HEK293 (cell line): Measurements from ENCODE around the gene MBD4.

Source experiments
- GFI1B ChIP-seq: fragments of 450-650 bp; formaldehyde crosslinking; IDR thresholded peaks from 2 replicates; pipeline ENCODE4 v1.5.1; 2016; ENCODE audit warnings: missing biosample characterization, missing genetic modification characterization
- HOXC10 ChIP-seq: sonication (generic); formaldehyde crosslinking; IDR thresholded peaks from 2 replicates; pipeline ENCODE4 v1.8.1; 2023; ENCODE audit warnings: mild to moderate bottlenecking, missing genetic modification reagents
- HOXD13 ChIP-seq: sonication (generic); formaldehyde crosslinking; IDR thresholded peaks from 2 replicates; pipeline ENCODE4 v1.8.0; 2022; ENCODE audit warnings: missing genetic modification reagents, borderline replicate concordance
- RBAK ChIP-seq: fragments of 450-650 bp; formaldehyde crosslinking; IDR thresholded peaks from 2 replicates; pipeline ENCODE4 v1.5.1; 2016; ENCODE audit warnings: missing biosample characterization, missing genetic modification characterization
- SCRT1 ChIP-seq: fragments of 450-650 bp; formaldehyde crosslinking; IDR thresholded peaks from 2 replicates; pipeline ENCODE4 v1.5.1; 2016; ENCODE audit warnings: missing biosample characterization, missing genetic modification characterization, borderline replicate concordance
- SCRT2 ChIP-seq: fragments of 450-650 bp; formaldehyde crosslinking; IDR thresholded peaks from 2 replicates; pipeline ENCODE4 v1.5.1; 2016; ENCODE audit warnings: missing biosample characterization, missing genetic modification characterization
- WT1 ChIP-seq: fragments of 450-650 bp; formaldehyde crosslinking; IDR thresholded peaks from 2 replicates; pipeline ENCODE4 v1.5.1; 2016; ENCODE audit warnings: missing biosample characterization, missing genetic modification characterization
- ZFP69B ChIP-seq: fragments of 450-650 bp; formaldehyde crosslinking; IDR thresholded peaks from 2 replicates; pipeline ENCODE4 v1.5.1; 2016; ENCODE audit warnings: missing biosample characterization, missing genetic modification characterization
- ZNF114 ChIP-seq: fragments of 450-650 bp; formaldehyde crosslinking; IDR thresholded peaks from 2 replicates; pipeline ENCODE4 v1.5.0; 2017; ENCODE audit warnings: missing biosample characterization, missing genetic modification characterization
- ZNF16 ChIP-seq: fragments of 450-650 bp; formaldehyde crosslinking; IDR thresholded peaks from 2 replicates; pipeline ENCODE4 v1.5.1; 2016; ENCODE audit warnings: low read depth, missing biosample characterization, missing genetic modification characterization
- ZNF202 ChIP-seq: fragments of 450-650 bp; formaldehyde crosslinking; IDR thresholded peaks from 2 replicates; pipeline ENCODE4 v1.5.1; 2016; ENCODE audit warnings: missing biosample characterization, missing genetic modification characterization, borderline replicate concordance
- ZNF221 ChIP-seq: fragments of 450-650 bp; formaldehyde crosslinking; IDR thresholded peaks from 2 replicates; pipeline ENCODE4 v1.5.1; 2017; ENCODE audit warnings: missing biosample characterization, missing genetic modification characterization, borderline replicate concordance
- ZNF23 ChIP-seq: fragments of 450-650 bp; formaldehyde crosslinking; IDR thresholded peaks from 2 replicates; pipeline ENCODE4 v1.5.1; 2016; ENCODE audit warnings: missing biosample characterization, missing genetic modification characterization, borderline replicate concordance
- ZNF266 ChIP-seq: fragments of 450-650 bp; formaldehyde crosslinking; IDR thresholded peaks from 2 replicates; pipeline ENCODE4 v1.5.1; 2016; ENCODE audit warnings: missing biosample characterization, missing genetic modification characterization, low read depth
- ZNF292 ChIP-seq: fragments of 450-650 bp; formaldehyde crosslinking; IDR thresholded peaks from 2 replicates; pipeline ENCODE4 v1.5.1; 2016; ENCODE audit warnings: low read depth, missing biosample characterization, missing genetic modification characterization, borderline replicate concordance
- ZNF335 ChIP-seq: fragments of 450-650 bp; formaldehyde crosslinking; conservative IDR thresholded peaks from 2 replicates; pipeline ENCODE4 v1.5.1; 2016; ENCODE audit warnings: missing biosample characterization, missing genetic modification characterization
- ZNF354C ChIP-seq: fragments of 450-650 bp; formaldehyde crosslinking; IDR thresholded peaks from 2 replicates; pipeline ENCODE4 v1.5.1; 2016; ENCODE audit warnings: missing biosample characterization, missing genetic modification characterization, low read depth, borderline replicate concordance
- ZNF366 ChIP-seq: fragments of 450-650 bp; formaldehyde crosslinking; conservative IDR thresholded peaks from 2 replicates; pipeline ENCODE4 v1.5.1; 2016; ENCODE audit warnings: missing biosample characterization, missing genetic modification characterization
- ZNF473 ChIP-seq: fragments of 450-650 bp; formaldehyde crosslinking; IDR thresholded peaks from 2 replicates; pipeline ENCODE4 v1.5.1; 2017; ENCODE audit warnings: missing biosample characterization, missing genetic modification characterization
- ZNF48 ChIP-seq: fragments of 450-650 bp; formaldehyde crosslinking; IDR thresholded peaks from 2 replicates; pipeline ENCODE4 v1.5.1; 2016; ENCODE audit warnings: missing biosample characterization, missing genetic modification characterization
- ZNF501 ChIP-seq: fragments of 450-650 bp; formaldehyde crosslinking; IDR thresholded peaks from 2 replicates; pipeline ENCODE4 v1.5.1; 2016; ENCODE audit warnings: missing biosample characterization, missing genetic modification characterization
- ZNF544 ChIP-seq: fragments of 450-650 bp; formaldehyde crosslinking; IDR thresholded peaks from 2 replicates; pipeline ENCODE4 v1.5.0; 2017; ENCODE audit warnings: missing biosample characterization, missing genetic modification characterization
- ZNF585B ChIP-seq: fragments of 450-650 bp; formaldehyde crosslinking; IDR thresholded peaks from 2 replicates; pipeline ENCODE4 v1.5.1; 2016; ENCODE audit warnings: missing biosample characterization, missing genetic modification characterization
- ZNF677 ChIP-seq: fragments of 450-650 bp; IDR thresholded peaks from 2 replicates; pipeline ENCODE4 v1.5.0; 2018; ENCODE audit warnings: missing biosample characterization, mild to moderate bottlenecking, missing genetic modification characterization, moderate library complexity
- ZNF830 ChIP-seq: fragments of 450-650 bp; IDR thresholded peaks from 2 replicates; pipeline ENCODE4 v1.5.0; 2018; ENCODE audit warnings: missing biosample characterization, missing genetic modification characterization, low read depth, mild to moderate bottlenecking, moderate library complexity
- TF ChIP-seq, protein P1 (sequence below): fragments of 450-650 bp; formaldehyde crosslinking; optimal IDR thresholded peaks from 2 replicates; pipeline ENCODE3; 2016; ENCODE audit warnings: missing biosample characterization, mild to moderate bottlenecking, missing genetic modification characterization
- TF ChIP-seq, protein P2 (sequence below): fragments of 450-650 bp; formaldehyde crosslinking; IDR thresholded peaks from 2 replicates; pipeline ENCODE4 v1.5.1; 2017; ENCODE audit warnings: missing biosample characterization, missing genetic modification characterization
- TF ChIP-seq, protein P3 (sequence below): fragments of 450-650 bp; formaldehyde crosslinking; IDR thresholded peaks from 2 replicates; pipeline ENCODE4 v1.5.1; 2016; ENCODE audit warnings: missing biosample characterization, missing genetic modification characterization, borderline replicate concordance
- TF ChIP-seq, protein P4 (sequence below): fragments of 450-650 bp; formaldehyde crosslinking; IDR thresholded peaks from 2 replicates; pipeline ENCODE4 v1.5.1; 2016; ENCODE audit warnings: missing biosample characterization, missing genetic modification characterization

Gene MBD4

DNA sequence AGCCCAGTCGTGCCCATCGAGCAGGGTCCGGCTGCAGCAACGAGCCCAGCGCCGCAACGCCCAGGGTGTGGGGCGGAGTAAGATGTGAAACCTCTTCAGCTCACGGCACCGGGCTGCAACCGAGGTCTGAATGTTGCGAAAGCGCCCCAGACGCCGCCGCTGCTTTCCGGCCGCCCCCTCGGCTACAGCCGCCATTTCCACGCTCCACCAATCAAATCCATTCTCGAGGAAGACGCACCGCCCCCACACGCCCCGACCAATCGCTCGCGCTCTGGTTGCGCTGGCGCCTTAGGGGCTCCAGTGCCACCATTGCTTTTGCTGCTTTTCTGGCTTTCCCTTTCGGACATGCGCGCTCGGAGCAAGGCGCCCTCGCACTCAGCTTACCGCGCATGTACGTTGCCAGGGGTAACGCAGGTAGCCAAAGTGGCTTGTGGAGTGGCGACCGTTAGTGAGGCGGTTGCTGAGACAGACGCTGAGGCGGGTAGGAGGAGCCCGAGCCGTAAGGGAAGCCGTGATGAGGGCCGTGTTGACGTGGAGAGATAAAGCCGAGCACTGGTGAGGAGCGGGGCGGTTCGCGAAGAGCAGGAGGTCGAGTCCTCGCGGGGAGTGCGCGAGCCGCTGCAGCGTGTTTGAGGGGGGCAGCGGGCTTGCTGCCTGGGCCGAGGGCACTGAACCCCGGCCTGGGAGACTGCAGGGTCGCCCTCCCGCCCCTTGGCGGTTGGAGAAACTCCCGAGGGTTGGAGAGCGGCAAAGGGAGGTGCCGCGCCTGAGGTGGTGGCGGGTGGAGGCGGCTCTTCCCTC is at the start of gene MBD4, which contains the start of gene IFT122 (continued):
- TF ChIP-seq ZNF830 (no peak), RBAK (tag by site-specific recombination) (no peak), ZNF677 (tag by site-specific recombination) (no peak), ZNF114 (no peak), GFI1B (tag by site-specific recombination) (no peak), HOXC10 (CRISPR knock-in tag) (no peak), ZNF585B (no peak), ZNF202 (tag by site-specific recombination) (no peak), HOXD13 (no peak), SCRT2 (tag by site-specific recombination) (no peak; the same call in 1 of the 2 replicates), ZNF16 (tag by site-specific recombination) (no peak), ZNF544 (tag by site-specific recombination) (no peak), ZNF354C (tag by site-specific recombination) (no peak), ZNF266 (tag by site-specific recombination) (no peak), ZNF48 (0 out of 2 replicates have a peak, but pooled peaks have one; percentile 45), ZNF335 (tag by site-specific recombination) (peak; percentile 81), ZNF473 (tag by site-specific recombination) (no peak), ZNF292 (no peak), WT1 (tag by site-specific recombination) (peak; percentile 82), SCRT1 (tag by site-specific recombination) (no peak), ZNF366 (tag by site-specific recombination) (peak; percentile 54), ZNF23 (tag by site-specific recombination) (no peak), ZNF501 (tag by site-specific recombination) (peak; percentile 89), ZFP69B (tag by site-specific recombination) (peak; percentile 55; the same call in 1 of the 2 replicates), ZNF221 (no peak)
- TF ChIP-seq, protein P1, sequence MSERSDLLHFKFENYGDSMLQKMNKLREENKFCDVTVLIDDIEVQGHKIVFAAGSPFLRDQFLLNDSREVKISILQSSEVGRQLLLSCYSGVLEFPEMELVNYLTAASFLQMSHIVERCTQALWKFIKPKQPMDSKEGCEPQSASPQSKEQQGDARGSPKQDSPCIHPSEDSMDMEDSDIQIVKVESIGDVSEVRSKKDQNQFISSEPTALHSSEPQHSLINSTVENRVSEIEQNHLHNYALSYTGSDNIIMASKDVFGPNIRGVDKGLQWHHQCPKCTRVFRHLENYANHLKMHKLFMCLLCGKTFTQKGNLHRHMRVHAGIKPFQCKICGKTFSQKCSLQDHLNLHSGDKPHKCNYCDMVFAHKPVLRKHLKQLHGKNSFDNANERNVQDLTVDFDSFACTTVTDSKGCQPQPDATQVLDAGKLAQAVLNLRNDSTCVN: peak; percentile 69
- TF ChIP-seq, protein P2, sequence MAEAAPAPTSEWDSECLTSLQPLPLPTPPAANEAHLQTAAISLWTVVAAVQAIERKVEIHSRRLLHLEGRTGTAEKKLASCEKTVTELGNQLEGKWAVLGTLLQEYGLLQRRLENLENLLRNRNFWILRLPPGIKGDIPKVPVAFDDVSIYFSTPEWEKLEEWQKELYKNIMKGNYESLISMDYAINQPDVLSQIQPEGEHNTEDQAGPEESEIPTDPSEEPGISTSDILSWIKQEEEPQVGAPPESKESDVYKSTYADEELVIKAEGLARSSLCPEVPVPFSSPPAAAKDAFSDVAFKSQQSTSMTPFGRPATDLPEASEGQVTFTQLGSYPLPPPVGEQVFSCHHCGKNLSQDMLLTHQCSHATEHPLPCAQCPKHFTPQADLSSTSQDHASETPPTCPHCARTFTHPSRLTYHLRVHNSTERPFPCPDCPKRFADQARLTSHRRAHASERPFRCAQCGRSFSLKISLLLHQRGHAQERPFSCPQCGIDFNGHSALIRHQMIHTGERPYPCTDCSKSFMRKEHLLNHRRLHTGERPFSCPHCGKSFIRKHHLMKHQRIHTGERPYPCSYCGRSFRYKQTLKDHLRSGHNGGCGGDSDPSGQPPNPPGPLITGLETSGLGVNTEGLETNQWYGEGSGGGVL (tag by site-specific recombination): peak; percentile 21; the same call in 1 of the 2 replicates
- TF ChIP-seq, protein P3, sequence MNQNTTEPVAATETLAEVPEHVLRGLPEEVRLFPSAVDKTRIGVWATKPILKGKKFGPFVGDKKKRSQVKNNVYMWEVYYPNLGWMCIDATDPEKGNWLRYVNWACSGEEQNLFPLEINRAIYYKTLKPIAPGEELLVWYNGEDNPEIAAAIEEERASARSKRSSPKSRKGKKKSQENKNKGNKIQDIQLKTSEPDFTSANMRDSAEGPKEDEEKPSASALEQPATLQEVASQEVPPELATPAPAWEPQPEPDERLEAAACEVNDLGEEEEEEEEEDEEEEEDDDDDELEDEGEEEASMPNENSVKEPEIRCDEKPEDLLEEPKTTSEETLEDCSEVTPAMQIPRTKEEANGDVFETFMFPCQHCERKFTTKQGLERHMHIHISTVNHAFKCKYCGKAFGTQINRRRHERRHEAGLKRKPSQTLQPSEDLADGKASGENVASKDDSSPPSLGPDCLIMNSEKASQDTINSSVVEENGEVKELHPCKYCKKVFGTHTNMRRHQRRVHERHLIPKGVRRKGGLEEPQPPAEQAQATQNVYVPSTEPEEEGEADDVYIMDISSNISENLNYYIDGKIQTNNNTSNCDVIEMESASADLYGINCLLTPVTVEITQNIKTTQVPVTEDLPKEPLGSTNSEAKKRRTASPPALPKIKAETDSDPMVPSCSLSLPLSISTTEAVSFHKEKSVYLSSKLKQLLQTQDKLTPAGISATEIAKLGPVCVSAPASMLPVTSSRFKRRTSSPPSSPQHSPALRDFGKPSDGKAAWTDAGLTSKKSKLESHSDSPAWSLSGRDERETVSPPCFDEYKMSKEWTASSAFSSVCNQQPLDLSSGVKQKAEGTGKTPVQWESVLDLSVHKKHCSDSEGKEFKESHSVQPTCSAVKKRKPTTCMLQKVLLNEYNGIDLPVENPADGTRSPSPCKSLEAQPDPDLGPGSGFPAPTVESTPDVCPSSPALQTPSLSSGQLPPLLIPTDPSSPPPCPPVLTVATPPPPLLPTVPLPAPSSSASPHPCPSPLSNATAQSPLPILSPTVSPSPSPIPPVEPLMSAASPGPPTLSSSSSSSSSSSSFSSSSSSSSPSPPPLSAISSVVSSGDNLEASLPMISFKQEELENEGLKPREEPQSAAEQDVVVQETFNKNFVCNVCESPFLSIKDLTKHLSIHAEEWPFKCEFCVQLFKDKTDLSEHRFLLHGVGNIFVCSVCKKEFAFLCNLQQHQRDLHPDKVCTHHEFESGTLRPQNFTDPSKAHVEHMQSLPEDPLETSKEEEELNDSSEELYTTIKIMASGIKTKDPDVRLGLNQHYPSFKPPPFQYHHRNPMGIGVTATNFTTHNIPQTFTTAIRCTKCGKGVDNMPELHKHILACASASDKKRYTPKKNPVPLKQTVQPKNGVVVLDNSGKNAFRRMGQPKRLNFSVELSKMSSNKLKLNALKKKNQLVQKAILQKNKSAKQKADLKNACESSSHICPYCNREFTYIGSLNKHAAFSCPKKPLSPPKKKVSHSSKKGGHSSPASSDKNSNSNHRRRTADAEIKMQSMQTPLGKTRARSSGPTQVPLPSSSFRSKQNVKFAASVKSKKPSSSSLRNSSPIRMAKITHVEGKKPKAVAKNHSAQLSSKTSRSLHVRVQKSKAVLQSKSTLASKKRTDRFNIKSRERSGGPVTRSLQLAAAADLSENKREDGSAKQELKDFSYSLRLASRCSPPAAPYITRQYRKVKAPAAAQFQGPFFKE (tag by site-specific recombination): no peak
- TF ChIP-seq, protein P4, sequence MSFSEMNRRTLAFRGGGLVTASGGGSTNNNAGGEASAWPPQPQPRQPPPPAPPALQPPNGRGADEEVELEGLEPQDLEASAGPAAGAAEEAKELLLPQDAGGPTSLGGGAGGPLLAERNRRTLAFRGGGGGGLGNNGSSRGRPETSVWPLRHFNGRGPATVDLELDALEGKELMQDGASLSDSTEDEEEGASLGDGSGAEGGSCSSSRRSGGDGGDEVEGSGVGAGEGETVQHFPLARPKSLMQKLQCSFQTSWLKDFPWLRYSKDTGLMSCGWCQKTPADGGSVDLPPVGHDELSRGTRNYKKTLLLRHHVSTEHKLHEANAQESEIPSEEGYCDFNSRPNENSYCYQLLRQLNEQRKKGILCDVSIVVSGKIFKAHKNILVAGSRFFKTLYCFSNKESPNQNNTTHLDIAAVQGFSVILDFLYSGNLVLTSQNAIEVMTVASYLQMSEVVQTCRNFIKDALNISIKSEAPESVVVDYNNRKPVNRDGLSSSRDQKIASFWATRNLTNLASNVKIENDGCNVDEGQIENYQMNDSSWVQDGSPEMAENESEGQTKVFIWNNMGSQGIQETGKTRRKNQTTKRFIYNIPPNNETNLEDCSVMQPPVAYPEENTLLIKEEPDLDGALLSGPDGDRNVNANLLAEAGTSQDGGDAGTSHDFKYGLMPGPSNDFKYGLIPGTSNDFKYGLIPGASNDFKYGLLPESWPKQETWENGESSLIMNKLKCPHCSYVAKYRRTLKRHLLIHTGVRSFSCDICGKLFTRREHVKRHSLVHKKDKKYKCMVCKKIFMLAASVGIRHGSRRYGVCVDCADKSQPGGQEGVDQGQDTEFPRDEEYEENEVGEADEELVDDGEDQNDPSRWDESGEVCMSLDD (tag by site-specific recombination): peak; percentile 44; the same call in 1 of the 2 replicates
